HL-60/S4 treated with phorbol 12-myristate 13-acetate at 8.2 ng/mL for 4 days and 3 days (cell line): Measurements from ENCODE around the gene RPAP2.
"Not testable (repeated sequence)": the region's sequence is repeated elsewhere in the genome, so short reads cannot be mapped to it uniquely, and the experiment has no call there.

Experiments used
- in situ Hi-C: fragments of 300-500 bp; cut with MboI; formaldehyde crosslinking; loops from 2 replicates; pipeline ENCODE4 v1.15.0; 2022; ENCODE audit warnings: low sequenced_read_pairs

Gene RPAP2

GRCh38 chr1:92298573-92299476, at the start of gene RPAP2, which contains the start of gene GLMN:
Gene RPAP2, plus strand, starts transcription at chr1:92299059. Its CDS starts 15 bp downstream, at chr1:92299074.
Gene GLMN, minus strand, starts transcription at chr1:92298987. Its CDS starts 988 bp downstream, at chr1:92297999.
- in situ Hi-C loops = loop anchor here (10.0 kb wide), 1 partner anchor 304 kb away; no protein-coding TSS in a partner anchor

- in situ Hi-C loops = not testable (repeated sequence)
These were observed 44.1 kb upstream of the RPAP2 start for GRCh38 chr1:92254714-92255113.

- in situ Hi-C loops = no loop called here
These were observed 39.5 kb upstream of the RPAP2 start for GRCh38 chr1:92259350-92259749.

GRCh38 chr1:92262516-92262915, 36.3 kb upstream of the RPAP2 start:
- in situ Hi-C loops = no loop called here

- in situ Hi-C loops = no loop called here
These were observed 25.8 kb upstream of the RPAP2 start for GRCh38 chr1:92273039-92273438.

- in situ Hi-C loops = no loop called here
These were observed 23.9 kb upstream of the RPAP2 start for GRCh38 chr1:92274939-92275338.

GRCh38 chr1:92276082-92276481, 22.8 kb upstream of the RPAP2 start:
- in situ Hi-C loops = no loop called here

- in situ Hi-C loops = no loop called here
These were observed 21.6 kb upstream of the RPAP2 start for GRCh38 chr1:92277105-92277723.

GRCh38 chr1:92279781-92280180, 19.1 kb upstream of the RPAP2 start:
- in situ Hi-C loops = not testable (repeated sequence)

GRCh38 chr1:92281411-92281810, 17.4 kb upstream of the RPAP2 start:
- in situ Hi-C loops = not testable (repeated sequence)

GRCh38 chr1:92291372-92291999, 7.4 kb upstream of the RPAP2 start:
- in situ Hi-C loops = loop anchor here (10.0 kb wide), 1 partner anchor 297 kb away; no protein-coding TSS in a partner anchor

- in situ Hi-C loops = loop anchor here (10.0 kb wide), 1 partner anchor 303 kb away; no protein-coding TSS in a partner anchor
These were observed 666 bp upstream of the RPAP2 start for GRCh38 chr1:92298213-92298572.

- in situ Hi-C loops = loop anchor here (10.0 to 25.0 kb wide), 2 partner anchors 305 to 313 kb away; no protein-coding TSS in a partner anchor
These were observed 755 bp downstream of the RPAP2 start for GRCh38 chr1:92299477-92300150.

GRCh38 chr1:92301021-92301420, 2.2 kb downstream of the RPAP2 start:
- in situ Hi-C loops = loop anchor here (25.0 kb wide), 1 partner anchor 311 kb away; no protein-coding TSS in a partner anchor

- in situ Hi-C loops = loop anchor here (25.0 kb wide), 1 partner anchor 306 kb away; no protein-coding TSS in a partner anchor
These were observed 7.2 kb downstream of the RPAP2 start for GRCh38 chr1:92306020-92306419.

- in situ Hi-C loops = loop anchor here (25.0 kb wide), 1 partner anchor 304 kb away; no protein-coding TSS in a partner anchor
These were observed 9.1 kb downstream of the RPAP2 start for GRCh38 chr1:92307980-92308379.

GRCh38 chr1:92310185-92310597, 11.3 kb downstream of the RPAP2 start:
- in situ Hi-C loops = loop anchor here (25.0 kb wide), 1 partner anchor 302 kb away; no protein-coding TSS in a partner anchor

GRCh38 chr1:92314024-92314423, 15.2 kb downstream of the RPAP2 start:
- in situ Hi-C loops = loop anchor here (25.0 kb wide), 1 partner anchor 298 kb away; no protein-coding TSS in a partner anchor

GRCh38 chr1:92315766-92316599, 17.1 kb downstream of the RPAP2 start:
- in situ Hi-C loops = loop anchor here (25.0 kb wide), 1 partner anchor 296 kb away; no protein-coding TSS in a partner anchor
